H1 (cell line): ENCODE measurements around the gene INKA2. TPM values are rescaled to one million over a fixed set of nuclear protein-coding genes. Genes with fewer than 3 reads are reported as not detected.

Experiments used
- E2F6 ChIP-seq: IDR thresholded peaks from 2 replicates; pipeline ENCODE4 v1.6.1; 2012; ENCODE audit warnings: inconsistent platforms
- NRF1 ChIP-seq: IDR thresholded peaks from 2 replicates; pipeline ENCODE4 v1.6.1; 2011; ENCODE audit warnings: mild to moderate bottlenecking, low read depth, low read length, improper control_type of control experiment
- POLR2AphosphoS5 ChIP-seq: IDR thresholded peaks from 2 replicates; pipeline ENCODE4 v1.6.1; 2011; ENCODE audit warnings: low read depth, low read length
- SIRT6 ChIP-seq: IDR thresholded peaks from one replicate; pipeline ENCODE4 v1.7.1; 2012; ENCODE audit warnings: low read length, inconsistent platforms
- SUZ12 ChIP-seq: fragments of 200-600 bp; sonication (generic); IDR thresholded peaks from 2 replicates; pipeline ENCODE4 v1.6.1; 2012; ENCODE audit warnings: mild to moderate bottlenecking, inconsistent platforms, low read length, moderate library complexity, mixed read lengths
- polyA plus RNA-seq, 7 experiments: library from polyadenylated mRNA; depleted of rRNA in 3 of 7; stranded (reverse) in 5 of 7; unstranded in 2 of 7; fragments of >200 nt in 5 of 7; fragments of 200-250 nt in 2 of 7; gene quantifications; 1 replicate in 5 of 7; 2 replicates in 1 of 7; 4 replicates in 1 of 7; pipeline versions ENCODE4 v1.2.1 to v1.2.3, GENCODE V29; 2011 to 2013; ENCODE audit warnings: missing spikeins in 2 of 7, mixed read lengths in 2 of 7
- total RNA-seq: library from RNA; stranded (reverse); fragmentation: NEBNext Ultra II Directional; extraction: Animal tissue kit (Norgen Biotek cat#: 25700); gene quantifications from 2 replicates; pipeline ENCODE4 v1.2.1, GENCODE V29; 2021

INKA2 gene
- total and polyA plus RNA-seq, 2 of the 8 experiments (the other 6 are each of a cell fraction or from before 2014, with no cell fraction given): 4.2 to 11.5 TPM

DNA sequence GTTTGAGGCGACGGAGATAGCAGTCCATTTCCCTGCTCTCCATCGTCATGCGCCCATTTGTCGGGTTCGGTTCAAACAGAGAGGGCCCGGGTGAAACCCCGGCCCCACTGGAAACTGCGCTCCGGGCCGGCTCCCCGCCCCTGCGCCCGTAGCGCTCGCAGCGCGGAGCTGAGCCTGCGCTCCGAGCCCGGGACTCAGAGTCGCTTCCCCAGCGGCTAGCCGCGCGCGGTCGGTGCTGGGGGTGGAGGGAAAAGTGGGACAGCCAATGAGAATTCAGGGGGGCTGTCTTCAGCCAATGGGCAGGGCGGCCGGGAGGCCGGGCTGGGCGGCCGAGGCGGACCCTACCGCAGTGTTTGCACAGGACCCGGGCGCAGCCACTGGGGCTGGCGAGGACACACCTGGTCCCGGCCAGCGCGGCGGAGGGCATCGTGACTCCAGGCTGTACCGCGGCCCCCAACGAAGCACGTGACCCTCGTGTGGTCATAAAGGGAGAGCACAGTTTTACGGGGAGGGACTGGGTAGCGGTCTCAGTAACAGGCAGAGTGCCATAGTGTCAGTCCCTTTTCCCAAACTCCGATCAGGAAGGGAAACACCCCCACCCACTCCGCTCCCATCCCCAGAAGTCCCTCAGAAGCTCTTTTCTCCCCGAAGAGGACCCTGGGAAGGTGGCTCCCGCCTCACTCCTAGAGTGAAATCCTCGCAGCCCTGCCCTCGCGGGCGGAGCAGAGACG is at the start of gene INKA2 (continued):
- TF ChIP-seq POLR2AphosphoS5 (no peak; the same call in 1 of the 2 replicates), SUZ12 (no peak), SIRT6 (no peak), E2F6 (peak; percentile 93), NRF1 (no peak)
